Esophagus muscularis mucosa (tissue), 4 donors: ENCODE measurements around the gene MET. TPM values are rescaled to one million over a fixed set of nuclear protein-coding genes. Genes with fewer than 3 reads are reported as not detected.

Experiments
- DNase-seq: peaks from one replicate; pipeline ENCODE4 v3.0.0-alpha.2; 2017; ENCODE audit errors: extremely low spot score
- H3K27ac ChIP-seq, 4 donors: fragments of 200-600 bp; sonication (generic); replicated peaks in 1 of 4; 1 replicate in 3 of 4; 2 replicates in 1 of 4; pipeline ENCODE4 v1.5.1; 2016 to 2019; ENCODE audit warnings: mild to moderate bottlenecking in 1 of 4
- H3K27me3 ChIP-seq, 4 donors: fragments of 200-600 bp; sonication (generic); one replicate each; pipeline versions ENCODE4 v1.5.1 to v1.6.0; 2016 to 2019
- H3K36me3 ChIP-seq, 4 donors: fragments of 200-600 bp; sonication (generic); one replicate each; pipeline ENCODE4 v1.5.1; 2016 to 2019
- H3K4me1 ChIP-seq, 4 donors: fragments of 200-600 bp; sonication (generic); one replicate each; pipeline ENCODE4 v1.5.1; 2016 to 2019
- H3K4me3 ChIP-seq, 4 donors: fragments of 200-600 bp; sonication (generic); 1 replicate in 2 of 4; 2 replicates in 2 of 4; pipeline ENCODE4 v1.5.1; 2016 to 2019; ENCODE audit warnings: mild to moderate bottlenecking in 4 of 4, moderate library complexity in 1 of 4
- H3K9me3 ChIP-seq, 4 donors: fragments of 200-600 bp; sonication (generic); 1 replicate in 3 of 4; 2 replicates in 1 of 4; pipeline ENCODE4 v1.5.1; 2016 to 2019
- CTCF ChIP-seq, 3 experiments: fragments of 200-600 bp in 2 of 3; fragments of 450-650 bp in 1 of 3; sonication (generic) in 2 of 3; IDR thresholded peaks; one replicate each; pipeline ENCODE4 v1.5.1; 2017 to 2019; ENCODE audit warnings: antibody characterized with exemption in 3 of 3, mild to moderate bottlenecking in 2 of 3, moderate library complexity in 1 of 3
- EP300 ChIP-seq: sonication (generic); formaldehyde crosslinking; IDR thresholded peaks from one replicate; pipeline ENCODE4 v1.6.1; 2017; ENCODE audit warnings: antibody characterized with exemption
- POLR2A ChIP-seq: fragments of 450-650 bp; IDR thresholded peaks from one replicate; pipeline ENCODE4 v1.6.1; 2017; ENCODE audit warnings: antibody characterized with exemption, moderate library complexity, mild to moderate bottlenecking, low read depth
- POLR2AphosphoS5 ChIP-seq, 2 donors: sonication (generic); formaldehyde crosslinking; IDR thresholded peaks; one replicate each; pipeline ENCODE4 v1.6.1; 2017; ENCODE audit warnings: antibody characterized with exemption in 2 of 2
- WGBS: methylation state at CpG from one replicate; pipeline ENCODE4 v1.1.5; 2018; 5-methylcytosine and 5-hydroxymethylcytosine counted together
- intact Hi-C: fragments of 100-400 bp; cut with DNase I; formaldehyde crosslinking; loops from one replicate; pipeline ENCODE4 v1.15.1; 2023
- total RNA-seq, 4 donors: library from RNA; depleted of rRNA; stranded (reverse); fragments of >200 nt; gene quantifications; one replicate each; pipeline versions ENCODE4 v1.1.0 to v1.2.1, GENCODE V29; 2016

The MET gene
- total RNA-seq, 4 donors from 2014 or later = 12.0 to 27.2 (median 15.7) TPM

- no peak overlapping the region for H3K27ac ChIP-seq
- no peaks in the 10 kb centered on the region for H3K36me3 ChIP-seq
- TF ChIP-seq CTCF (IDR thresholded peaks at IDR 0.05) (no peak), POLR2A (no peak), POLR2AphosphoS5 (IDR thresholded peaks at IDR 0.05) (no peak), EP300 (no peak)
- no peaks in the 10 kb centered on the region for H3K27me3 ChIP-seq
- H3K4me1 ChIP-seq = peaks cover 0 to 4% (median 0%) of the 10 kb centered on the region in 4 donors
- no peak for DNase-seq
- intact Hi-C loops = no loop called here
- no peak overlapping the region for H3K4me3 ChIP-seq
- no peaks in the 10 kb centered on the region for H3K9me3 ChIP-seq
- WGBS = 85% methylated on average over 5 of the region's 5 CpGs
These were observed 116.7 kb downstream of the MET start for GRCh38 chr7:116788572-116789197.

- Histone ChIP-seq H3K27me3 (no peaks in the 10 kb centered on the region), H3K9me3 (no peaks in the 10 kb centered on the region), H3K27ac (no peak overlapping the region), H3K36me3 (no peaks in the 10 kb centered on the region), H3K4me1 (peaks cover 0 to 4% (median 0%) of the 10 kb centered on the region in 4 donors), H3K4me3 (no peak overlapping the region)
- intact Hi-C loops = no loop called here
- DNase-seq = no peak
- TF ChIP-seq POLR2A = no peak
- no peak for TF ChIP-seq CTCF (IDR thresholded peaks at IDR 0.05)
- TF ChIP-seq EP300 = no peak
- no peak for TF ChIP-seq POLR2AphosphoS5 (IDR thresholded peaks at IDR 0.05)
- 93% methylated on average over 3 of the region's 3 CpGs for WGBS
These were observed 118.0 kb downstream of the MET start for GRCh38 chr7:116790025-116790424.

GRCh38 chr7:116792813-116793212 is 120.8 kb downstream of the MET start:
- no peak for DNase-seq
- Histone ChIP-seq H3K9me3 (no peaks in the 10 kb centered on the region), H3K27me3 (no peaks in the 10 kb centered on the region), H3K36me3 (peaks cover 0 to 5% (median 0%) of the 10 kb centered on the region in 4 donors), H3K27ac (no peak overlapping the region), H3K4me3 (no peak overlapping the region), H3K4me1 (peaks cover 0 to 3% (median under 1%) of the 10 kb centered on the region in 4 donors)
- WGBS = 88% methylated on average over 4 of the region's 4 CpGs
- TF ChIP-seq CTCF (IDR thresholded peaks at IDR 0.05) (no peak), POLR2AphosphoS5 (IDR thresholded peaks at IDR 0.05) (no peak), EP300 (no peak), POLR2A (no peak)
- intact Hi-C loops = no loop called here

GRCh38 chr7:116793795-116794340 is 121.9 kb downstream of the MET start:
- 94% methylated on average over 5 of the region's 5 CpGs for WGBS
- no peak for DNase-seq
- intact Hi-C loops = no loop called here
- TF ChIP-seq CTCF (IDR thresholded peaks at IDR 0.05) = no peak
- no peak for TF ChIP-seq POLR2AphosphoS5 (IDR thresholded peaks at IDR 0.05)
- TF ChIP-seq POLR2A = no peak
- no peak for TF ChIP-seq EP300
- H3K9me3 ChIP-seq = no peaks in the 10 kb centered on the region
- H3K4me1 ChIP-seq = peaks cover 0 to 5% (median 1%) of the 10 kb centered on the region in 4 donors
- H3K36me3 ChIP-seq = peaks cover 0 to 5% (median 0%) of the 10 kb centered on the region in 4 donors
- H3K4me3 ChIP-seq = no peak overlapping the region
- no peaks in the 10 kb centered on the region for H3K27me3 ChIP-seq
- no peak overlapping the region for H3K27ac ChIP-seq
